Mesenchymal stem cell (in vitro differentiated cells and primary cell): Measurements from ENCODE around the gene EPS8L1.

Experiments
- DNase-seq: peaks from one replicate; pipeline ENCODE4 v3.0.0-alpha.2; 2013
- H2AFZ ChIP-seq: one replicate; pipeline ENCODE4 v1.6.1; 2013; ENCODE audit warnings: low read depth, mild to moderate bottlenecking, control low read depth, inconsistent platforms, low read length, moderate library complexity
- H2AK5ac ChIP-seq: 2 replicates; pipeline ENCODE4 v1.6.1; 2013; ENCODE audit warnings: low read length, moderate library complexity, mild to moderate bottlenecking, inconsistent platforms; ENCODE audit not compliant: severe bottlenecking
- H2BK120ac ChIP-seq: one replicate; pipeline ENCODE4 v1.6.1; 2013; ENCODE audit warnings: low read depth, mild to moderate bottlenecking, inconsistent platforms, low read length, moderate library complexity
- H2BK12ac ChIP-seq, 2 experiments: one replicate each; pipeline ENCODE4 v1.6.1; 2013; ENCODE audit warnings: inconsistent platforms in 2 of 2, low read length in 2 of 2, mild to moderate bottlenecking in 2 of 2, moderate library complexity in 2 of 2, control low read depth in 1 of 2
- H2BK15ac ChIP-seq: one replicate; pipeline ENCODE4 v1.6.1; 2013; ENCODE audit warnings: mild to moderate bottlenecking, low read depth, inconsistent platforms; ENCODE audit not compliant: poor library complexity, severe bottlenecking
- H2BK5ac ChIP-seq: 2 replicates; pipeline ENCODE4 v1.6.1; 2013; ENCODE audit warnings: low read depth, mild to moderate bottlenecking, low read length, control low read depth, inconsistent platforms; ENCODE audit not compliant: poor library complexity, severe bottlenecking
- H3K14ac ChIP-seq, 2 experiments: one replicate each; pipeline ENCODE4 v1.6.1; 2013; ENCODE audit warnings: inconsistent platforms in 2 of 2, low read length in 2 of 2, control low read depth in 1 of 2, mild to moderate bottlenecking in 1 of 2, moderate library complexity in 1 of 2
- H3K18ac ChIP-seq, 2 experiments: one replicate each; pipeline ENCODE4 v1.6.1; 2013; ENCODE audit warnings: inconsistent platforms in 2 of 2, low read length in 2 of 2, control low read depth in 1 of 2, low read depth in 1 of 2, mild to moderate bottlenecking in 1 of 2
- H3K23ac ChIP-seq, 2 experiments: one replicate each; pipeline ENCODE4 v1.6.1; 2013; ENCODE audit warnings: inconsistent platforms in 2 of 2, low read length in 2 of 2, mild to moderate bottlenecking in 2 of 2, moderate library complexity in 2 of 2, control low read depth in 1 of 2
- H3K27ac ChIP-seq: 2 replicates; pipeline ENCODE4 v1.5.1; 2013; ENCODE audit warnings: mild to moderate bottlenecking, moderate library complexity, low read length, control low read depth, inconsistent platforms; ENCODE audit not compliant: poor library complexity, severe bottlenecking
- H3K27me3 ChIP-seq, 2 experiments: 2 replicates each; pipeline versions ENCODE4 v1.6.1 to v1.7.0; 2013; ENCODE audit warnings: low read length in 2 of 2, mild to moderate bottlenecking in 2 of 2, moderate library complexity in 2 of 2, control low read depth in 1 of 2, inconsistent platforms in 1 of 2; ENCODE audit not compliant: control insufficient read depth in 1 of 2, insufficient read depth in 1 of 2
- H3K36me3 ChIP-seq, 2 experiments: 2 replicates each; pipeline versions ENCODE4 v1.6.1 to v1.7.0; 2013; ENCODE audit warnings: low read length in 2 of 2, control low read depth in 1 of 2, inconsistent platforms in 1 of 2, low read depth in 1 of 2, mild to moderate bottlenecking in 1 of 2; ENCODE audit not compliant: insufficient read depth in 2 of 2, control insufficient read depth in 1 of 2
- H3K4ac ChIP-seq, 2 experiments: one replicate each; pipeline ENCODE4 v1.6.1; 2013; ENCODE audit warnings: inconsistent platforms in 2 of 2, low read length in 2 of 2, mild to moderate bottlenecking in 2 of 2, moderate library complexity in 2 of 2, control low read depth in 1 of 2, low read depth in 1 of 2
- H3K4me1 ChIP-seq: 2 replicates; pipeline ENCODE4 v1.6.1; 2013; ENCODE audit warnings: low read depth, low read length, control low read depth; ENCODE audit not compliant: control insufficient read depth, insufficient read depth
- H3K4me2 ChIP-seq: 2 replicates; pipeline ENCODE4 v1.6.1; 2013; ENCODE audit warnings: low read length, mild to moderate bottlenecking, inconsistent platforms; ENCODE audit not compliant: poor library complexity, severe bottlenecking
- H3K4me3 ChIP-seq, 2 experiments: 2 replicates each; pipeline versions ENCODE4 v1.5.1 to v1.7.0; 2013; ENCODE audit warnings: low read length in 2 of 2, mild to moderate bottlenecking in 2 of 2, control low read depth in 1 of 2, low read depth in 1 of 2; ENCODE audit not compliant: insufficient read depth in 1 of 2
- H3K79me1 ChIP-seq: replicated peaks from 2 replicates; pipeline ENCODE4 v1.6.1; 2013; ENCODE audit warnings: mild to moderate bottlenecking, control low read depth, low read length, inconsistent platforms; ENCODE audit not compliant: poor library complexity, severe bottlenecking
- H3K9ac ChIP-seq: 2 replicates; pipeline ENCODE4 v1.7.0; 2013; ENCODE audit warnings: mild to moderate bottlenecking, low read length, moderate library complexity
- H3K9me3 ChIP-seq: 2 replicates; pipeline ENCODE4 v1.7.0; 2013; ENCODE audit warnings: mild to moderate bottlenecking, low read length; ENCODE audit not compliant: control insufficient read depth
- H4K8ac ChIP-seq: one replicate; pipeline ENCODE4 v1.6.1; 2013; ENCODE audit warnings: inconsistent platforms, mild to moderate bottlenecking, low read length, moderate library complexity
- H4K91ac ChIP-seq: one replicate; pipeline ENCODE4 v1.6.1; 2013; ENCODE audit warnings: mild to moderate bottlenecking, low read length, inconsistent platforms
- WGBS: methylation state at CpG from one replicate; pipeline ENCODE4 v1.1.7; 2013; ENCODE audit warnings: mixed read lengths; 5-methylcytosine and 5-hydroxymethylcytosine counted together

Gene EPS8L1

GRCh38 chr19:55066107-55066709 lies 9.5 kb upstream of the EPS8L1 start:
- no peak overlapping the region for H4K8ac ChIP-seq
- peaks cover 7% of the 10 kb centered on the region for H3K79me1 ChIP-seq
- no peak overlapping the region for H2BK5ac ChIP-seq
- no peaks in the 10 kb centered on the region for H3K9me3 ChIP-seq
- no peaks in the 10 kb centered on the region for H3K36me3 ChIP-seq
- no peak overlapping the region for H3K4ac ChIP-seq
- no peak overlapping the region for H3K4me3 ChIP-seq
- no peak overlapping the region for H3K9ac ChIP-seq
- no peak overlapping the region for H3K23ac ChIP-seq
- no peak overlapping the region for H3K4me2 ChIP-seq
- peaks cover 40 to 43% of the 10 kb centered on the region in 2 experiments for H3K27me3 ChIP-seq
- H3K14ac ChIP-seq = no peak overlapping the region
- WGBS = 33% methylated on average over 2 of the region's 2 CpGs
- no peak overlapping the region for H2BK12ac ChIP-seq
- no peak overlapping the region for H2BK120ac ChIP-seq
- no peak overlapping the region for H2AK5ac ChIP-seq
- no peak overlapping the region for H4K91ac ChIP-seq
- no peak overlapping the region for H2BK15ac ChIP-seq
- H3K4me1 ChIP-seq = peaks cover 13% of the 10 kb centered on the region
- H3K18ac ChIP-seq = no peak overlapping the region
- H2AFZ ChIP-seq = no peak overlapping the region
- DNase-seq = no peak
- H3K27ac ChIP-seq = no peak overlapping the region

GRCh38 chr19:55067869-55068268 lies 7.8 kb upstream of the EPS8L1 start:
- no peak overlapping the region for H3K27ac ChIP-seq
- H3K18ac ChIP-seq = no peak overlapping the region
- H3K27me3 ChIP-seq = peaks cover 49 to 54% of the 10 kb centered on the region in 2 experiments
- H4K91ac ChIP-seq = no peak overlapping the region
- 42% methylated on average over 3 of the region's 3 CpGs for WGBS
- H2BK12ac ChIP-seq = no peak overlapping the region
- H3K4me3 ChIP-seq = no peak overlapping the region
- no peaks in the 10 kb centered on the region for H3K9me3 ChIP-seq
- H3K4me1 ChIP-seq = peaks cover 7% of the 10 kb centered on the region
- no peak overlapping the region for H2BK120ac ChIP-seq
- H2BK5ac ChIP-seq = no peak overlapping the region
- no peak overlapping the region for H2BK15ac ChIP-seq
- no peaks in the 10 kb centered on the region for H3K36me3 ChIP-seq
- no peak overlapping the region for H2AK5ac ChIP-seq
- H3K14ac ChIP-seq = no peak overlapping the region
- H3K9ac ChIP-seq = no peak overlapping the region
- peaks cover under 1% of the 10 kb centered on the region for H3K79me1 ChIP-seq
- H2AFZ ChIP-seq = no peak overlapping the region
- H3K4ac ChIP-seq = no peak overlapping the region
- no peak overlapping the region for H3K4me2 ChIP-seq
- no peak overlapping the region for H4K8ac ChIP-seq
- no peak for DNase-seq
- no peak overlapping the region for H3K23ac ChIP-seq

- peak overlapping the region; percentile 19 for H3K9ac ChIP-seq
- H3K79me1 ChIP-seq = no peaks in the 10 kb centered on the region
- 5% methylated on average over 30 of the region's 30 CpGs for WGBS
- H2BK120ac ChIP-seq = no peak overlapping the region
- H2AFZ ChIP-seq = no peak overlapping the region
- H3K18ac ChIP-seq = peak overlapping the region in 1 of 2 experiments; percentile 29
- peaks cover 49 to 54% of the 10 kb centered on the region in 2 experiments for H3K27me3 ChIP-seq
- no peaks in the 10 kb centered on the region for H3K36me3 ChIP-seq
- H3K27ac ChIP-seq = no peak overlapping the region
- H3K4me1 ChIP-seq = peaks cover 7% of the 10 kb centered on the region
- no peak overlapping the region for H3K14ac ChIP-seq
- H2BK15ac ChIP-seq = peak overlapping the region; percentile 19
- H3K4me3 ChIP-seq = peak overlapping the region in 1 of 2 experiments; percentile 39
- no peak overlapping the region for H3K4ac ChIP-seq
- peak overlapping the region in 1 of 2 experiments; percentile 26 for H2BK12ac ChIP-seq
- no peak overlapping the region for H4K8ac ChIP-seq
- H4K91ac ChIP-seq = no peak overlapping the region
- H3K9me3 ChIP-seq = no peaks in the 10 kb centered on the region
- H3K4me2 ChIP-seq = peak overlapping the region; percentile 27
- no peak overlapping the region for H2BK5ac ChIP-seq
- H3K23ac ChIP-seq = no peak overlapping the region
- H2AK5ac ChIP-seq = no peak overlapping the region
- peak; percentile 32 for DNase-seq
Measured at GRCh38 chr19:55068950-55069864, 6.5 kb upstream of the EPS8L1 start.

GRCh38 chr19:55069865-55070197 lies 5.8 kb upstream of the EPS8L1 start:
- WGBS = 91% methylated on average over 2 of the region's 2 CpGs
- H3K18ac ChIP-seq = no peak overlapping the region
- no peak overlapping the region for H3K4me3 ChIP-seq

More at GRCh38 chr19:55069865-55070197, 5.8 kb upstream of the EPS8L1 start:
- Histone ChIP-seq H2BK120ac (no peak overlapping the region), H2BK5ac (no peak overlapping the region), H2BK15ac (no peak overlapping the region), H3K36me3 (no peaks in the 10 kb centered on the region), H3K9ac (no peak overlapping the region), H3K23ac (no peak overlapping the region), H4K8ac (no peak overlapping the region), H2AFZ (no peak overlapping the region), H4K91ac (no peak overlapping the region), H3K27me3 (peaks cover 49 to 54% of the 10 kb centered on the region in 2 experiments), H3K79me1 (no peaks in the 10 kb centered on the region), H3K4me2 (no peak overlapping the region), H3K9me3 (no peaks in the 10 kb centered on the region), H3K4me1 (peaks cover 7% of the 10 kb centered on the region), H3K4ac (no peak overlapping the region), H3K27ac (no peak overlapping the region), H3K14ac (no peak overlapping the region), H2AK5ac (no peak overlapping the region), H2BK12ac (no peak overlapping the region)
- no peak for DNase-seq
